Coronary artery (tissue), 2 donors: ENCODE measurements around the gene TMEM218.
A peak's percentile ranks its signal among the peaks of the same experiment; 100 is the strongest.

Source experiments
- DNase-seq: peaks from one replicate; pipeline ENCODE4 v3.0.0-alpha.2; 2017; ENCODE audit warnings: low spot score
- H3K27ac ChIP-seq, 2 donors: fragments of 200-600 bp; sonication (generic); one replicate each; pipeline ENCODE4 v1.5.1; 2016 to 2019
- H3K4me3 ChIP-seq: fragments of 200-600 bp; sonication (generic); 2 replicates; pipeline ENCODE4 v1.5.1; 2016; ENCODE audit warnings: mild to moderate bottlenecking, moderate library complexity
- TF ChIP-seq, protein P1 (sequence below): fragments of 200-600 bp; sonication (generic); IDR thresholded peaks from one replicate; pipeline ENCODE4 v1.5.1; 2019; ENCODE audit warnings: antibody characterized with exemption

TMEM218 gene

DNA sequence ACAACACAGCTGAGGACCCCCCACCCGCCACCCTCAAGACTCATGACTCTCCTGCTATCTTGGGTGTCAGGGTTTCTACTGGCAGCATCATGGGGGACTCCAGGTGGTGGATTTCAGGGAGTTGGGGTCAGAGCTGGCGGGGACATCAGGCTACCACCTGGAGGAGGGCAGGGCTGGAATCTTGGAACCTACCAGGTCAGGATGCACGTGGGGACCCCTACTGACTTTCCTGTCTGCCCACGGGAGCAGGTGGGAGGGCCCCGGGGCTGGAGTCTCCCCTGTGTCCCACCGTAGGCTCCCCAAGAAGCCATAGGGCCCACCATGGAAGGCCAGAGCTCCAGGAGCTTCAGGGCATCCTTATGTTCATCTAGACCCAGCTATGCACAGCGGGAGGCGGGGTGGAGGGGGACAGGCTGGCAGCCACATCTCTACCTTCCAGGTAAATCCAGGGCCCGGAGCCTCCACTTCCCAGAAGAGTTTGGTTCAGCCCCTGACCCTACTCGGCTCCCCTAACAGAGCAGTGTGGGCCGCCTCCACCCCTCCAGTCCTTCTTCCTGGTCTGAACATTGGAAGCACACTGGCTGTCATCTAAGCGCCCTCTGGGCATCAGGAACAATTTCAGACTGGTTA, 38.4 kb downstream of the TMEM218 start:
- H3K4me3 ChIP-seq: no peak overlapping the region
- DNase-seq: peak; percentile 70
- peak overlapping the region; percentile 14 to 79 for H3K27ac ChIP-seq
- TF ChIP-seq, protein P1, sequence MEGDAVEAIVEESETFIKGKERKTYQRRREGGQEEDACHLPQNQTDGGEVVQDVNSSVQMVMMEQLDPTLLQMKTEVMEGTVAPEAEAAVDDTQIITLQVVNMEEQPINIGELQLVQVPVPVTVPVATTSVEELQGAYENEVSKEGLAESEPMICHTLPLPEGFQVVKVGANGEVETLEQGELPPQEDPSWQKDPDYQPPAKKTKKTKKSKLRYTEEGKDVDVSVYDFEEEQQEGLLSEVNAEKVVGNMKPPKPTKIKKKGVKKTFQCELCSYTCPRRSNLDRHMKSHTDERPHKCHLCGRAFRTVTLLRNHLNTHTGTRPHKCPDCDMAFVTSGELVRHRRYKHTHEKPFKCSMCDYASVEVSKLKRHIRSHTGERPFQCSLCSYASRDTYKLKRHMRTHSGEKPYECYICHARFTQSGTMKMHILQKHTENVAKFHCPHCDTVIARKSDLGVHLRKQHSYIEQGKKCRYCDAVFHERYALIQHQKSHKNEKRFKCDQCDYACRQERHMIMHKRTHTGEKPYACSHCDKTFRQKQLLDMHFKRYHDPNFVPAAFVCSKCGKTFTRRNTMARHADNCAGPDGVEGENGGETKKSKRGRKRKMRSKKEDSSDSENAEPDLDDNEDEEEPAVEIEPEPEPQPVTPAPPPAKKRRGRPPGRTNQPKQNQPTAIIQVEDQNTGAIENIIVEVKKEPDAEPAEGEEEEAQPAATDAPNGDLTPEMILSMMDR: no peak

GRCh38 chr11:125072218-125072960, 39.0 kb downstream of the TMEM218 start:
- DNase-seq: peak; percentile 71
- TF ChIP-seq, protein P1: no peak
- H3K4me3 ChIP-seq: no peak overlapping the region
- peak overlapping the region; percentile 14 to 79 for H3K27ac ChIP-seq

DNA sequence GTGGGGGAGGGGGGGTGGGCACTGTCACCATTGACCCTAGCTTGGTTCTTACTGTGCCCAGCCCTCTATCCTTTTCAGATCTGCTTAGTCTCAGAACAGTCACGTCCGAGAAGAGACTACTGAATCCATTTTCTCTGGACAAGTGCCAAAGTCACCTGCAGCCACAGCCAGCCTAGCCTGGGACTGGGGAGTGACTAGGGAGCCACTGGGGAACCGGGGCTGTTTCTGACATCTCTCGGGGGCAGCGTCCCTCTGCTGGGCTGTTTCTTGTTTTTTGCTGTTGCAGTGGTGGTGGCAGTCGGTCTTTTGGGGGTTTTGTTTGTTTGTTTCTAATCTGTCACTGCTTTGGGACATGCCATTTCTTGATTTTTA, 39.6 kb downstream of the TMEM218 start:
- Histone ChIP-seq H3K27ac (peak overlapping the region in 1 of 2 donors; percentile 79), H3K4me3 (no peak overlapping the region)
- DNase-seq: no peak

GRCh38 chr11:125071435-125071834, 40.0 kb downstream of the TMEM218 start:
- Histone ChIP-seq H3K4me3 (no peak overlapping the region), H3K27ac (peak overlapping the region in 1 of 2 donors; percentile 79)
- TF ChIP-seq, protein P1: no peak
- no peak for DNase-seq

More for the DNA sequence above, 39.6 kb downstream of the TMEM218 start:
- TF ChIP-seq, protein P1: no peak

DNA sequence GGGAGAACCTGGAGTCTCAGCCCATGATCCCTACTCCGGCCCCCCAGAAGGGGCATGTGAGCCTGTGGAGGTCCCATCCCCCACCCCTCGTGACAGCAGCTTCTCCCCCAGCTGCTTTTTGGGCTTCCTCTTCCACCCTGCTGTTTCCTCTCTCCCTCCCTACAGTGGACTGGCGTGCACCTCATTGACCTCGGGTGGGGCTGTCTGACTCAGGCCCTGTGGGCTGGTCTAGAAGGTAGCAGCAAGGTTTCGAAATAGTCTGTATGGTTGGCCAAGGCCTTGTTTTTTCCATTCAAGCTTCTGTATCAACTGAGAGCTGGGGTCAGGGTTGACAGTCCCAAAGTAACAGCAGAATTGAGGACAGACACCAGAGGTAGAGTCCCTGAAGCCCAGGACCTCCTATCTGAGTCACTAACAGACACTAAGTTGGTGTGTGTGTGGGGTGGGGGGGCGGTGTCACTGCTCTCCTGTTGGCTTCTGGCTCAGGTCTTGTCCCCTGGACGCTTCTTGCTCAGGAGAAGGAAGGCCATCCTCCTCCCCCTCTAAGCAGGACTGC, 40.6 kb downstream of the TMEM218 start:
- DNase-seq: peak; percentile 77
- H3K4me3 ChIP-seq: no peak overlapping the region
- TF ChIP-seq, protein P1: no peak
- peak overlapping the region; percentile 31 to 79 for H3K27ac ChIP-seq

- Histone ChIP-seq H3K27ac (peak overlapping the region; percentile 5 to 79), H3K4me3 (no peak overlapping the region)
- no peak for DNase-seq
- TF ChIP-seq, protein P1: no peak
Observed at GRCh38 chr11:125069796-125070195, 41.6 kb downstream of the TMEM218 start.

DNA sequence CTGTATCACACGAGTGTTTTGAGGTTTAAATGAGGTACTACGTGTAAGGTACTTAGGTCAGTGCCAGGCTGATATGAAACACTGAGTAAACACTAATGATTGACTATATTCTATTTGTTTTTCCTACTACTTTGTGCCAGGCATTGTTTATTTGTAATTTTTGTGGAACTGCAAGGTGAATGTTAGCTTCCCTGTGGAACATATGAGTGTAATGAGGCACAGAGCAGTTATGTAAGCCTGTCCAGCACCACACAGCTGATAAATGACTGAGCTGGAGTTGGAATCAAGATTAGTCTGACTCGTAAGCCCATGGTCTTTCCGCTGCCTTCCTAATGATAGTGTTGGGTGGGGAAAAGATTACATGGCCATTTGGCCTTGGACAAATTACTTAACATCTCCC, 42.4 kb downstream of the TMEM218 start:
- no peak for DNase-seq
- TF ChIP-seq, protein P1: no peak
- Histone ChIP-seq H3K4me3 (no peak overlapping the region), H3K27ac (peak overlapping the region in 1 of 2 donors; percentile 79)
